GM18907 (cell line): ENCODE results near the gene NUCKS1.

Experiments used
- ATAC-seq: cut with Tn5 transposase; IDR thresholded peaks from one replicate; pipeline ENCODE4 v1.9.1; 2021; ENCODE audit warnings: mild to moderate bottlenecking, moderate library complexity; ENCODE audit not compliant: unreplicated experiment

The NUCKS1 gene, protein sequence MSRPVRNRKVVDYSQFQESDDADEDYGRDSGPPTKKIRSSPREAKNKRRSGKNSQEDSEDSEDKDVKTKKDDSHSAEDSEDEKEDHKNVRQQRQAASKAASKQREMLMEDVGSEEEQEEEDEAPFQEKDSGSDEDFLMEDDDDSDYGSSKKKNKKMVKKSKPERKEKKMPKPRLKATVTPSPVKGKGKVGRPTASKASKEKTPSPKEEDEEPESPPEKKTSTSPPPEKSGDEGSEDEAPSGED

DNA sequence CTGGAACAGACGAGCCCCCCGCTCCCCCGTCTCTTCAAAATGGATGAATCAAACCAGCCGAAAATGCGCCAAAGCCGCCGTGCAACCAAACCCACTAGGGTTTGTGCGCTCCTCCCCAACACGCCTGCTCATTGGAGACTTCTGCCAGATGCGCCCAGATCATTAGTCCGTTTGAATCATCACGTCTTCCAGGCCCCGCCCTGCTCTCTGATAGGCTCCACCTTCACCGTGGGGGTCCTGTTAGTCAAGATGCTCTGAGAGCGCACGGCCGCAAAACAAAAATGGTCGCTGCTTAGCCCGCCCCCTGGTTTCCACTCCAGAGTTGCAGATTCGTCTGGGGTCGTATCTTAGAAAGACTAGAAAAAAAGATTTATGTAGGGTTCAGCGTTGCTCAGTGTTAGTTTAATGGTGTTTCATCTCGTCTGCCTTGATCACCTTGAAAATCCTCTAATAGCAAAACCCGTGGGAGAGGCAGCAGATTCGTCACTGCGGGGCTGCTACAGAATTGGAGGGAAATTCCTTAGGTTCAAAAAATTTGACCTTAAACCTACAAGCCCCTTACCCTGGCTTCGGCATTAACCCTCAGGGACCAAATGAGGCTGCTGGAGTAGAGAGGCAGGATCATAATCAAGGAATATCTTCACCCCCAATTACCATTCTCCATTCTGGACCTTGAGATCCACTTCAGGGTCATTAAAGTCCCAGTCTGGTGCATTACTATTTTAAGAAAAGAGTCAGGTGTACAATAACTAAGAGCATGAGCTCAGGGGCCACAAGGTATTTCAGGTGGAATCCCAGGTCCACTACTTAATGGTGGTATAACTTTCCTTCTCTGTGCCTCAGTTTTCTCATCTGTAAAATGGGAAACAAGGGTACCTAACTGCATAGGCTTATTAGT lies at the start of gene NUCKS1:
NUCKS1 (minus strand) TSS at position 45 of the 898 bp plus-strand sequence. CDS start 209 bp downstream, outside the sequence.
- ATAC-seq, result peak; percentile 83

DNA sequence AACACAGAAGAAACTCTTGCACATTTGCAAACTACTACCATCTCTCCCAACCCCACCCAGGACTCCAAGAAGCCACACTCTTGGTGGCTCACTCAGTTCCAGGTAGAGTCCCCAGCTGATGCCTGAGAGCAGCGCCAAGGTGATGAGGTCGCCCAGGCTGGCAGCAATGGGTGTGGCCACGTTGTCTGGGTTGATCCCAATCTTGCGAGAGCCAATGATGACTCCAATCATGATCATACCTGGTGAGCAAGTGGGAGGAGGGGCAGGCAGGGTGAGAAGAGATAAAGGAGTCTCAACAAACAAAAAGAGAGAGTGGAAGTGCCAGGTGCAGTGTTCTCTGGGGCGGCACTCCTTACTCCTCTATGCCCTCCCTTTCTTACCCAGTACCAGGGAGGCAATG lies 48.6 kb upstream of the NUCKS1 start:
- no peak for ATAC-seq

DNA sequence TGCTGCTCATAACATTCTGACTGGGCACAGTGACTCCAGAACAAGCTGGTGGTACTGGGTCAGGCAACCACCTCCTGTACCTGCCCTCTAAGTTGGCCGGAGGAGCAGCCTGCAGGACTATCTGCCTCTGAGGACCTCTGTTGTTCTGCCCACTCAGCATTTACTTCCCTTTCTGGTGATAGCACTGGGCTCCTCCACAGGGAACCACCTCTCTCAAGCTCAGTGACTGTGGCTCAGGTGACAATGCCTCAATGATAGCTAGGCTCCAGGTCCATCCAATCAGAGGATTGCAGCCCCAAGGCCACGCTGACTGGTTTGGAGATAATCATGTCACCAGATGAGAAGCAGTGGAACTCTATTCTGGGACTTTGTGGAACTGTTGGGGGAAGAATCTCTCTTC lies 47.2 kb upstream of the NUCKS1 start:
- ATAC-seq, result no peak

DNA sequence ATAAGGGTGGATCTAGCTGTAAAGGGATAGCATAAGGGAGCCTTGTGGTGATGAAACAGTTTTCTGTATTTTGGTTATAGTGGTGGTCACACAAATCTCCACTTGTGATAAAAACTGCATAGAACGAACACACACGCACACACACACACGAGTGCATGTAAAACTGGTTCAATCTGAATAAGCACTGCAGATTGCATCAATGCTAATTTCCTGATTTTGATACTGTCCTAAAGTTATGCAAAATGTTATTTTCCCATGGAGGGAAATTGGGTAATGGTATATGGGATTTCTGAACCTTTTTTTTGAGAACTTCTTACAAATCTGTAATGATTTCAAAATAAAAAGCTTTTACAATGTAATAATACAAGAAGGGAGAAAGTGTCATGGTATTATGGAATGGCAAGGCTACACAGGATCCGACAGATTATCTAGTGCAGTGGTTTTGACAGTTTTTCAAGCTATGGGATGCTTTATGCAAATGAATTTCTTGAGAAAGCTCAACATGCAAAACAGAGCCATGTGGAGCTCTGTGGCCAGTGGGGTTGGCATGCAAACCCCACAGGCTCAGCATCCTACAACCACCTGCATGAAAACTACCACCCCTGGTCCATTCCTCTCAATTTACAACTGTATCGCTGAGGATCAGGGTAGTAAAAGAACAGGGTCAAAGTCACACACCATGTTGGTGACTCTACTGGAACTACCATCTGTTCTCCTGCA lies 44.2 kb upstream of the NUCKS1 start:
- peak; percentile 51 for ATAC-seq

DNA sequence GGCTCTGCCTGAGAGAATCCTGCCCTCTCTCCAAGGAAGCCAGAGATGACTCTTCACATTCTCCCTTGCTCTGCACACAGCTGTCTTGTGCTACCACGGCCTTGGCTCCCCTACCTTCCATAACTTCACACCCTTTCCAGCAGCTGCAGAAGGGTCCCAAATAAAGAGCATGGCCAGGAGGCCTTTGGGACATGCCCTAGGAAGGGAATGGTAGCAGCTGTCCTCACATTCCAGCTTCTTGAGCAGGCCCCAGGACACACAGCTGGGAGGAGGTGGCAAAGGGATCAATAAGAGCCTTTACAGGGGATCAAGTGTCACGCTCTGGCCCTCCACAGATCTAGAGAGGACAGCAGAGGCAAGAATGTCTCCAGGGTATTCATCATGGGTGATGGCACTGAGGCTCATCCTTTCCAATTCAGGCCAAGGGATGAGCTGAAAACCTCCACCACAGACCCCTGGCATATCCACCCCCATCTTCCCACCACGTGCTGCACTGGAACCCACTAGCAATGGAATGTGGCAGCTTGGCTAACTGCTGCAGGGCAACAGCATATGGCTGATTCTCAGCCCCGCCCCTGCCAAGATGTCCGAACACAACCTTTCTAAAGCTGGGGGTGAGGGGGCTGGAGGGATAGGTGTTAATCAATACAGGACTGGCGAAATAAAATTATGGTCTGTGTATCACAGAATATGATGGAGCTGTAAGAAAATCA lies 43.1 kb upstream of the NUCKS1 start:
- peak; percentile 16 for ATAC-seq

DNA sequence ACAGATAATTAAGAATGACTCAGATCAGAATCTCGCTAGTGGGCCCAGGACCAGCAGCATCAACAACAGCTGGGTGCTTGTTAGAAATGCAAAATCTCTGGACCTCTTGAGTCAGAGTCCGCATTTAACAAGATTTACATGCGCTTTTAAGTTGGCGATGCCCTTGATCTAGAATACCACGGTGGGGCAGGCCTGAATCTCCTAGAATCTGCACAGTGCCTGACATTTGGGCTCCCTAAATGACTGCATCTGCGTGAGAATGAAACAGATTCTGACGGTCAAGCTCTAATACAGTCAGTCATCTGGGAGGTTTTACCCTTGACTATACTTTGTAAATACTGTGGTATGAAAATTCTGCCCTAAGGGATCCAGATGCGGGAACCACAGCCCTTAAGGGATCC lies 42.5 kb upstream of the NUCKS1 start:
- peak; percentile 63 for ATAC-seq

DNA sequence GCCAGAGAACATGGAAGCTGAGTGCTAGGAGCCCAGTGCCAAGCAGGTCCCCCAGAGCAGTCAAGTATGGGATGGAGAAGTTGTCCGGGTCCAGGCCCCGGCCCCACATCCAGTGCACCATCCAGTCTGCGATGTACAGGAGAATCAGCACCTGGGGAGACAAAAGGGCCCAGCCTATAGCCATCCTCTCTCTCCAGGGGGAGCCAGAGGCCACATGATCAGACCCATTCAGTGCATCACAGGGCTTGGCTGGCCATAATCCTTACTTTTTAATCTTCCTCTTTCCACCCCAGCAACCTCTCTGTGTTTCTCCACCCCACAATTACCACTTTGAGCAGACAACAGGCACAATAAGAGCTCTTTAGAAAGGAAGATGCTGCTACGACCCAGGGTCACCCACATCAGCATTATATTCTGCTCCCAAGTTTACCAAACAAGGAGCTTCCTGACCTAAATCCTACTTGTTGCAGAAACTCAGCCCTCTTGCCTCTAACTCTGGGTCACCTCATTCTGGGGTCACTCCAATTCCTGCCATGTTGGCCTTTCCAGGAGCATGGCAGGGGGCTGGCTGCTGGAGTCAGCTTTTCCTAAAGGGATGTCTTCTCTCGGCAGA lies 41.7 kb upstream of the NUCKS1 start:
- peak; percentile 47 for ATAC-seq

DNA sequence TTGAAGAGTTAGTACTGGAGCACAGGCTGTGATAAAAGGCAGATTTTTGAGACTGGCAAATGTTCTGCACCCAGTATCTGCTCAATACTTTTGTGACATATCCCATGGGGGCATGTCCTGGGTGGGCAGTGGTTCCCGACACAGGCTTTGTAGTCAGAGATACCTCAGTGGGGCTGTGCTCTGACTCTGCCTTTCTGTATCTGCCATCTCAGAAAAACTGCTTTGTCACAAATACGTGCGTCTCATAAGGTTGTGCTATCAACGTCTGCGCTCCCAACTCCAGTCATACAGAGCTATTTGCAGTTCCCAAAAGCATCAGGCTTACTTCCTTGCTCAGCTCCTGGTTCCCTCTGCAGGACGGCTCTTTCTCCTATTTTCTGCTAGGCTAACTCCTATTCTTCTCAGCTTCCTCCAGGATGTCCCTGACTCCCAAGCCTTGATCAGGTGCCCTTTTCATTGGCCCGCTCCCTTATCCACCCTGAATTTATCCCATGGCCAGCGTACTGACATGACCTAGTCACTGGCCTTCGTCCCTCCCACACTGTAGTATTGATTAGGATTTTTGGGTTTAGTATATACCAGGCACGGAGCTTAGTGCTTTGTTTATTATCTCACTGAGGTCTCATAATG lies 37.4 kb upstream of the NUCKS1 start:
- ATAC-seq, result no peak

DNA sequence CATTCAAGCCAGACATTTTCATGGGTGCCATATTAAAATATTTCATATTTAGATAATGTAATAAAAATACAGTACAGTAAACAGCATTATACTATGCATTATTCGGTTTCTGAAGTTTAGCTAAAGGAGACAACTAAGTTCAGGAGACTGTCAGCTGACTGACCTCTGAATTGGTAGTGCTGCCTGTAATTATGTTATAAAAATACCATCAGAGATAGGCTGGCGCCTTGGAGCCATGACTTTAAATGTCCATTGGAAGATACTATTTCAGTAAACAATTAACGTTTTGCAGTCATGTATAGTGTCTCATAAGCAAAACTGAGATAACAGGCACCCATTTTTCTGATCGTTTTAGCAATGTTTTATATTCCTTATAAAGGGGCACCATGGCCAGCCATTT lies 36.6 kb upstream of the NUCKS1 start:
- ATAC-seq, result no peak

DNA sequence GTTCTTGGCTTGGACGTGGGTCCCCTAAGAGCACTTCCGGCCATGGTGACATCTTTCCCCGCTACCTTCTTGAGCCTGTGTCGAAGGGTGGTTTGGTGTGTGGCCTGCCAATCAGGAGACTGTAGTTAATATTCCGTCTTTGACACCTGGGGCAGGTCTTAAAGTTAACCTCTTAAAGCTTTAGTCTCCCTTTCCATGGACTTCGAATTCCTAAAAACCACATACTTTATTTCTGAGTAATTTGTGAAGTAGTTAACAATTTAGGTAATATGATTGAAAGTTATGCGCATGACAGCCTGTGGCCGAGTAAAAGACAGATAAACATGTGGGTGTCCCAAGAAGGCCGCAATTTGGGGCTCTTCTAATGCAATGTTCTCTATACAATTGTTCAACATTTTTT lies 35.5 kb upstream of the NUCKS1 start:
- ATAC-seq, result no peak

DNA sequence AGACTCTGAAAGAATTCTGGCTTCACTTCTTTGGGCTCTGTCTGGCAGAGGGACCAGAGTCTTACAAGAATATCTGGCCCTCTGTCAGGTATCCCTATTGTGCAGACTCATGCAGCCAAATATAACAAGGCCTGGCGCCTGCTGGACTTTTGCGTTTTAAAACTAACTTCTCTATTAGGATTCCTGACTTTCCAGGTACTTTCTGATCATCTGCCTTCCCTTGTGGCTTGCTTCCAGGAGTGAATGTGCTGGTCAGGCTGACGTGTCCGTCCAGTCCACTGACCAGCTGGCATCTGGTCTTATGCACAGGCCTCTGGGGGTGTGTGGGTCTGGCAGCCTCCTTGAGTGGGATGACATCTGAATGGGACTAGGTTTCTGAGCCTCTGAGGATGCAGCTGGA lies 33.9 kb upstream of the NUCKS1 start:
- ATAC-seq, result no peak

DNA sequence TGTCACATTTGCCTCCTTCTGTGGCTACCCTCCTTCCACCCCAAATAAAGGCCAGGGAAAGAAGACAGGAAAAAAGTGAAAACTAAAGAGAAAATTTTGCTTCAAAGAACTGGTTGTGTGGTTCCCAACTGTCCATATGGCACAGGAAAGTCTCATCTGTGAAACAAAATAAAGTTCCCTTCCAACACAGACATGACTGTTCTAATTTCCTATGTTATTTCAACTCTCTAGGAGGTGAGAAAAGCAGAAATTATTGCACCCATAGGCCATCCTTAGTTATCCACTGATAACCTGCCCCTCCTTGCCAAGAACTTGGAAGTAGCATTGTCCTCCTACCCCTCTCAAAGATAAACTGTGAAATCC lies 33.4 kb upstream of the NUCKS1 start:
- no peak for ATAC-seq

DNA sequence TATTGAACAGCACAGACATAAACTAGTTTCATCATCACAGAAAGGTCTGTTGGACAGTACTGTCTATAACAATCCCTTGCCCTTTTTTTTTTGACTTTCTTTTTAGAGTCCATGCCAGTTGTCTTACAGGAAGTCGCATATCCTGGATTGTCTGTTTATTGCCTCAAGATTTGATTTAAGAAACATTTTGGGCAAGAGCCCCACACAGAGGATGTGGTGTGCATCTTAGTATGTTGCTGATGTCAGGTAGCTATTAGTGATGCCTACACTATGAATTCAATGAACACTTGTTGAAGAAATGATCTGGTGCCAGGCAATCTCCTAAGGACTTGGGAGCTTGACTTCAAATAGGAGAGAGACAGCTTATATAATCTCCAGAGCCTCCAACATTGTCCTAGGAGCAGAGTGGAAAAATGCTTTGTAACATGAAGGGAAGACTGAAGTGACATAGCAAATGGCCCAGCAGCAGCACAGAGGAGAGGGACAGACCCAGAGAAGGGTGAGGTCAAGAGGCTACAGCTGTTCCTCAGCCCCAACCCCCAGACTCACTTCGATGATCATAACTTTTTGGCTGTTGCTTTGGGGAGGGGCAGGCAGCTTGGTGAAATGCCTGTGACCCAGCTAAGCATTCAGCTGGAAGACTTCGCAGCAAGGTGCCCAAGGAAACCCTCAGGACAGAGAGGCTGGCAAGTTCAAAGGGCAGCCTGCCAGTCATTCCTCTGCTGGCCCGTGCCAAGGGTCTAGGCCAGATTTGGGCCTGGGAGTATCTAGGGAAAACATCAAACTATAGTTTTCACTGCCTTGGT lies 32.8 kb upstream of the NUCKS1 start:
- ATAC-seq, result no peak

DNA sequence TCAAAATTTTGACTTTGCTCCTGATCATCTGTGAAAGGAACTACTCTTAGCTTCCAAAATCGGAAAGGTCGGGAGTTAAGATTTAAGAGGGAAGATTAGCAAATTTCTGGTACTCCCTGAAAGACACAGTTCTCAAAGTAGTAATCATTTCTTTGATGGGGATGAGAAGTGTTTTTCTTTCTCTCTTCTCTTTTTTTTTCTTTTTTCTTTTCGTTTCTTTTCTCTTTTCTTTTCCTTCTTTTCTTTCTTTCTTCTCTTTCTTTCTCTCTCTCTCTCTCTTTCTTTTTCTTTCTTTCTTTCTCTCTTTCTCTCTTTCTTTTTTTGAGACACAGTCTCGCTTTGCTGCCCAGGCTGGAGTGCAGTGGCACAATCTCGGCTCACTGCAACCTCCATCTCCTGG lies 30.4 kb upstream of the NUCKS1 start:
- no peak for ATAC-seq

DNA sequence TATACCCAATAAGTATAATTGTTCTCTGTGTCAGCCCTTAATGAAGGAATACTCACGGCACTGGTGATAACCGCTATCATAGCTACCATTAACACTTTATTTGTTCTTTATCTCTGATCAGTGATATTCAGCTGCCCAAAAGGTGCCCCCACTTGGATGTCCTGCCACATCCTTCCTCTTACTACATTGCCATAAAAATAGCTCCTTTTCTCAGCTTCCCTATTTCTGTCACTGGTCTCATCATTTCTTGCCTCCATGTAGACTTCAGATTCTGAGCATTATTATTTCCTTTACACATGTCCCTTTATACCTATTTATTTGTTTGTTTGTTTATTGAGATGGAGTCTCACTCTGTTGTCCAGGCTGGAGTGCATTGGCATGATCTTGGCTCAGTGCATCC lies 28.0 kb upstream of the NUCKS1 start:
- no peak for ATAC-seq

DNA sequence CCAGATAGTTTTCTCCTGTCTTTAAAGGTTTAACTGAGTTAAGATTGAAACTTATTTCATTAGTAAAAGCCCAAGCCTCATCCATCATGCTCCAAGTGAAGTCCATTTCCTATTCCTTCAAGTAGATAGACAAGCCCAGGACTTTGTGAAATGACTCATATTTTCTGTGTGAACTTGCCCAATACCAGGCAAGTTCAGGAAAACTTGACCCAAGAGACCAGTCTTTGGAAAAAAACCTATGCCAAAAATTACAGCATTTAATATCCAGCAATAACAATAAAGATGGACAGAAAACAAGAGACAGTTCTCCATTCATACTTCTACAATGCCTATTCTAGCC lies 25.7 kb upstream of the NUCKS1 start:
- ATAC-seq, result no peak

DNA sequence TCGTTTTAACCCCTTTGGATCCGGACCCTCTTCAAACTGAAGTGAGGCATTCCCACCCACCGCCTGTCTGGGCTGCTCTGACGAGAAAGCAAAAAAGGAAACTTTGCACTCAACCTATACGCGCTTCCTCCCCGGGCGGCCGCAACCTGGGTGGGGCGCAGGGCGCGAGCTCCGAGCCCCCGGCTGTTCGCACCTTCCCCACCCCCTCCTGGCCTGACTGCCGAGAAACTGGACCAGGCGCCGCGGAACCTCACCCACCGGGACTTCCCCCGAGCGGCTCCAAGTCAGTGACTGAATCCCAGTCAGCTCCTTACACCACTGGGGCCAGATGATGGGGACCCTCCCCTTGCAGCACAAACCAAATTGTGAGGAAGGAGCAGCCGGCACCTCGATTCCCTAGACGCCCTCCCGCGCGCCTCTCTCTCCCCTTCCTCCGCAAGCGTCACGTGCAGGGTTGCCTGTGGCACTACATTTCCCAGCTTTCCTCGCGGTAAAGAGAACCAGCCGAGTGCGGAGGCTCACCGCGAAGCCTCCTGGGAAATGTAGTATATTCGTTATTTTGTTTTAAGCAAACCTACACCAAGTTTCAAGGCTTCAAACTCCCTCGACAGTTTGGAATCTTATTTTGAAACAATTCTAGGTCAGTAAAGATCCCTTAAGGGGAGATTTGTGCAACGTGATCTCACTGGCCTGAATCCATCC lies 25.2 kb upstream of the NUCKS1 start, which contains the start of gene RAB29:
RAB29 (minus strand) TSS at position 468 of the 702 bp plus-strand sequence. CDS start 526 bp downstream, outside the sequence.
- ATAC-seq, result peak; percentile 82

DNA sequence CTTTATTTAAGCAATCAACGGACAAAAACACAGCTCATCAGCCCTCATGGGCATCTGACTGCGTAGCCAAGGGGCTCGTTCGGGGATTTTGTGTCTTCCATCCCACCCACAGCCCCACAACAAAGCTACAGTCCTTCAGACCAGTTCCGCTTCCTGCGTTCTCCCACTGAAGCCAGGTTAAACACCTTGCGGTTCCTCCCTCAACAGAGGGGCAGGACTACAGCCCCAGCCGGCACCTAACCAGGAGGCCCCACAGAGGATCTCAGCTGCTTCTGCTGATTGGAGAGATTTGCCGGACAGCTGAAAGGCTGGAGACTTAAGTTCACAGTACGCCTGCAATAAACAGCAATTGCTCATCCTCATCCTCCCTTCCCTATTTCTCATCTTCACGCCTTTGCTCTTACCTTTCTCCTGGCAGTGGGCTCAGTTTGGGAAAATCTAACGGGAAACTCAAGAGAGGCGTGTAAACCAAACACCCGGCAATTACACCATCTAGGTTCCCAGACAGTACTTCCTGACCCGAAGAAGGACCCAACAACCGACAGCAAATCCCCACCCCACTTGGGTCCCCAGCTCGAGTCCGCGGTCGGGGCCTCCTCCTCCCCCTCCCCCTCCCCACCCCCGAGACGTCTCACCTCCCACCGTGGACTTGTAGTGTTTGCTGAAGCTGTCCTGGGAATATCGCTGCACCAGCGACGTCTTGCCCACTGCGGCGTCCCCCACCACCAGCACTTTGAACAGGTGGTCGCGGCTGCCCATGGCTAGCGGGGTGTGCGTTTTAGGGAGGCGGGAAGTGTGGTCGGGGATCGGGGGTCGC lies 24.4 kb upstream of the NUCKS1 start:
- no peak for ATAC-seq
